GM18867 (cell line): ENCODE measurements around the gene ADCY2.

Experiments used
- ATAC-seq: cut with Tn5 transposase; IDR thresholded peaks from one replicate; pipeline ENCODE4 v1.9.1; 2021; ENCODE audit warnings: mild to moderate bottlenecking, moderate library complexity; ENCODE audit not compliant: unreplicated experiment

The ADCY2 gene

DNA sequence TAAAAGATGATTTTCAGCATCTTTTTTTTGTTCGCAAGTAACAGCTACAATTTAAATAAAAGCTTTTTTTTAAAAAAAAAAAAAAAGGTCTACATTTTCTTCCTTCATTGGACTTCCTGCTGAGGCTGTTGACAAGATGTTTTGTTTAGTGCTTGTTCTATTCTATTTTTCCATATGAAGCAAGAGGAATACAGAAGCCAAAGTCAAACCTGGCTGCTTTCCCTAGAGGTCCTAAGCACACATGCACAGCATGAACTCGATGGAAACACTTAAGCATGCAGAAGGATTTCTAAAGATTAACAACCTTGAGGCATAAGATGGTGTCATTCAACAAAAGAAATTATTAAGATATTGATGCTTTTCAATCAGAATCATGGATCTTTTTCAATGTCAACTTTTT, 105.1 kb downstream of the ADCY2 start:
- no peak for ATAC-seq

DNA sequence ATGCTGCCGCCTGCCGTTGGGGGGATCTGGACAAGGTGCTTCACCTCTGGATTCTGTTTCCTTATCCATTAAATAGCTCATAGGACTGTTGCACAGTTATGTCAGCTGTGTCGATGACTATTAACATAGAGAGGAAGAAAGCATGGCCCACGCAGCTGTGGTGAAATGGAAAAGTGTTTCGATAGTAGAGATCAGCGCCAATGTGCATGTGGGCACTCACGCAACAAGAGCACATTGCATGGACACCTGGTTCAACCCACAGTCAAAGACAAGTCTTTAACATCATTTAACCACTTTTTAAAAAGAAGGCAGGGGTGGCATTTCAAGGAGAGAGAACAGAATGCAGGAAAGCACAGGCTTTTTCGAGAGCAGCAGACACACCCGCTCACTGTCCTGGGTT, 107.6 kb downstream of the ADCY2 start:
- no peak for ATAC-seq

DNA sequence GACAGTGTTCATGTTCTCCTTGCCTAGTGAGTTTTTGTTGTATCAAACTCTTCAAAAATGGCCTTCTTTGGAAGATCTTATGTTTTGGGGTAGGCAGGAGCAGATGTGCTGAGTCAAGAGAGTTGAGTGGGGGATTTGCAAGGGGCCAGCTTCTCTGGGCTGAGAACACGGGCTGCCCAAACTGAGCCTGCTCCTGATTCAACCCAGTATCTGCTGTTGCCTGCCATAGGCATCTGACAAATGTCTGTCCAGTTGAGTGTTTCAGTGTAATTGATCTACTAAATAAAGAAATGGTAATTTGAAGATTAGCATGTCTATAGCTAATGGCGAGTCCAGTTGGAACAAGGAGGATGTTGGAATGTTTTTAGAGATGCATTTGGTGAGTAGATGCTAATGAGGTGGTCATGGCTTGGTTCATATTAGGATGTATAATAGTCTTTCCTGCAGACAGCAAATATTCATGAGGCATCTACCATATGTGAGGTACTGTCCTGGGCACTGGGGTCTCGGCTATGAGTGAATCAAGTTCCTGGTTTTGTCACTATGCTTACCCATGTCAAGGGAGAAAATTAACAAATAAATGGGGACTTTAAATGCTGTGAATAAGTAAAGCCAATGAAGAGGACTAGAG, 119.5 kb downstream of the ADCY2 start:
- ATAC-seq: no peak

DNA sequence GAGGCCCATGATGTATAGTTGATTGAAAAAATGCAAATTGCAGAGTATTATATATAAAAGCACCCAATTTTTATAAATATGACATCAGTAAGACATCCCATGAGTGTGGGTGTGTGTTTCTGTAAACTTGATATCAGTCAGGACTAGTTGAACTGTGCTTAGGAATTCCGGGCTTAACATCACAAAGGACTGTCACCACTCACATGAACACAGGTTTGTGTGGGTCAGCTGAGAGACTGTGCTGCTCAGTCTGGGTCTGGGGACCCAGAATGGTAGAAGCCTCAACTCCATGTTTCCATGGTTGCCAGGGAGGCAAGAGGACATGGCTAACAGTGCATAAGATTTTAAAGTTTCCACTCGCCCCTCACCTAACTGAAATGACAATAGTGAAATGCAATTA, 120.3 kb downstream of the ADCY2 start:
- ATAC-seq: no peak

DNA sequence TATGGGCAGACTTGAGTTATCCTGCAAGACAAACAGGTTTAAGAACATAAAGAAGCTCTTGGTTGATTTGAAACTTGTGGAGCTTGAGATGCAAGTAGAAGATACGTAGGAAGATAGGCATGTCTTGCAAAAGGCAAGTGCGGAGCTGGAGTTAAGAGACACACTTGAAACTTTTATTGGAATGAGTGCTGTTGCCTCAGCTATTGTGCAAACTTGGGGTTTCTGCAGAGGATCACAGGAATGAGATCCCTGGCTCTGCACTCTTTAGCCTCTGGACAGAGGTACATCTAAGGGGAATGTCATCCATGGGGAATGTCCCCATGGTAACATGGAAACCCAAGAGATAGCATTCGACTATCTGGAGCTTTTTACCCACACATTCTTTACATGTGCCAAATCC, 121.1 kb downstream of the ADCY2 start:
- no peak for ATAC-seq

DNA sequence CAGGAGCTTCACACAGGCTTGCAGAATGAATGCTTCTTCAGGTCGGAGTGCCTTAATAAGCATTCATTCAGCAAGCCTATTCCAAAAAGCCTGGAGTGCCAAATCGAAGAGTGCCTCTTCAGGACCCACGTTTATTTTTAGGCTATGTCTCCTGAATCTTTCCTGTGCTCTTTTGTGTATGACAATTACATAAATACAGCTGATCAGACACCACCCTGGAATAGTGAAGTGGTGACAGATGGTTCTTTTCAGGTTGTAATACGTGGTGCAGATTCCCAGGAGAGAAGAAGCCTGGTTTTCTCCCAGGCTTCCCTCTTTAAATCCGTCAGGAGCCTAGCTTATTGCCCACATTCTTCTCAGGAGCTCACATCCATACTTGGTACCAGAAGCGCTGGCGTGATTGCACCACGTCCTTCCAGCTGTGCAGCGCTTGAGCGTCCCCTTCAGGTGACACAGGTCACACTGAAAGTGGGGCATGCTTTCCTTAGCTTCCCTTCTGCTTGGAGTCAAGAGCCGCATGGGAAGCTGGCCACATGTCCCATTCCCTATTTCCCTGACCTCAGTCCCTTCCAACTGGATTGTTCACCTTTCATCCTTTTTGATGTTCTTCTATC, 123.1 kb downstream of the ADCY2 start:
- ATAC-seq: no peak

DNA sequence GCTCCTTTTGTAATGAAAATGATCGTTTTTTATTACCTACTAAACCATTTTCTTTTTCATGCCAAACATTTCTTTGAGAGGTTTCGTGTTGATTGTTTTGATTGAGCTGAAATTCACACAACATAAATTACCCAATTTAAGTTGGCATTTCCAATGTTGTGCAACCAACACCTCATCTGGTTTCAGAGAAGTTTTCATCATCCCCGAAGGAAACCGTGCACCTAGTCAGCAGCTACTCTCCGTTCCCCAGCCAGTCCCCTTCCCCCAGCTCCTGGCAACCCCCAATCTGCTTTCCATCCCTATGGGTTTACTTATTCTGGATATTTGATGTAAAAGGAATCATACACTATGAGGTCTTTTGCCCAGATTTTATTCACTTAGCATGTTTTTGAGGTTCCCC, 123.6 kb downstream of the ADCY2 start:
- no peak for ATAC-seq

DNA sequence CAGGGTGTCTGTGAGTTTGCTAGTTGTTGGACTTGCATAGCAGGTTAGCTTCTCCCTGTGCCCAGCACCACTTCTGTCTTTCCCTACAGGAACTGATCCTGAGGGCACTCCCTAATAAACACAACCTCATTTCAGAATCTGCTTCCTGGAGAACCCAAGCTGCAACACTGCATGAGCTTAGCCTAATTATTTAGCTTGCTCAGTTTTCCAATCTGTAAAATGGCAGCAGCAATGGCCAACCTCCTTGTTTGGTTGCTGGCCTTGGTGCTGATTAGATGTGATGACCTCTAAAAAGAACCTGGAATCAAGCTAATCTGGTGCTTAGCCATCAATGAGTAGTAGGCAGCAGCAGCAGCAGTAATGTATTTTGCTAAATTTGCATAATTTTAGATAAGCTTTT, 133.9 kb downstream of the ADCY2 start:
- no peak for ATAC-seq

DNA sequence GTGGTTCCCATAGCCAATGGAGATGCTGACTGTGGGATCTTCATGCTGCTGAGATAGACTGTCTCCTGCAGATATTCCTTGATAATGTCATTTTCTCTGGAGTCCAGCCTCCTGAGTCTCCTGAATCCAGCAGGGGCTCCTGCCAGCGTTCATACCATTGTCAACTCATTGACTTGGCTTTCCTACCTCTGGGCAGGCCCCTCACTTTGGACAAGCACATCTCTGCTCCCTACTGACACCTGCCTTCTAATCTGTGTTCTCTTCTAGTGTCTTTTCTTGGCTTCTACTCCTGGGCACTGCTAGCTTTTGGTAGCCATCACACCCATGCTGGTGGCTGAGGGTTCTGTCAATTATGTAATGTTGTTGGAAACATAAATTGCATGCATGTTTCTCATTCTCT, 138.0 kb downstream of the ADCY2 start:
- no peak for ATAC-seq

DNA sequence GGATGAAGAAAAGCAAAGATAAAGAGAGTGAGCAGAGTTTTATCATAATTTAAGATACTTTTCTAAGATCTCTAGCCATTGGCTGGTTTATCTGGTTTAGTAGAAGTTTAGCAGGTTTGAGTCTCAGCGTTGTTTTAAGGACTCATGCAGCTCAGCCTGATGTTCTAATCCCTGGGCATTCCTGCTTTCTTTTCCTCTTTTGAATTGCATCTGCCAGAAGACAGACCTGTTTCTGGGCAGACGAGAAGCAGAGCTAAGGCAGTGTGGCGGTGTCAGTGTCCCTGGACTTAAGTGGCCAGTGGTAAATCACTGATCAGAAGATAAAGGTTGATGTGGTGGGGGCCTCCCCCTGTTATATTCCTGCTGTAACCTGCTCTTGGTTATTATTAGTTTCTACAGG, 138.6 kb downstream of the ADCY2 start:
- ATAC-seq: no peak

DNA sequence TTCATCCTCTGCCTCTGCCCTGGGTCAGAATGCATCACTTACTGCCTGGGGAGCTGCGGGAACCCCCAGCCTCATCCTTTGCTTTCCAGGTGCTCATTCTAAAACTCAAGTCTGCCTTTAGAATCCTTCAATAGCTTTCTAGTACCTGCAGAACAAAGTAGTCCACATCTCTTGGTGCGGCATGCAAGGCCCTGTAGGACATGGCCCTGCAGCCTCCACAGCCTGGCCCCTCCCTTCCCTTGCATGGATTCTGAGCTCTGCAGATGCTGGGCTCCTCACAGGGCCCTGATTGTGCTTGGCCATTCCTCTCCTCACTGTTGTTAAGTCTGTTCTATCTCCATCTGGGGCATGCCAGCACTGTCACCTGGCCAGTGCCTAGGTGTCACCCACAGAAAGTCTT, 141.6 kb downstream of the ADCY2 start:
- no peak for ATAC-seq

DNA sequence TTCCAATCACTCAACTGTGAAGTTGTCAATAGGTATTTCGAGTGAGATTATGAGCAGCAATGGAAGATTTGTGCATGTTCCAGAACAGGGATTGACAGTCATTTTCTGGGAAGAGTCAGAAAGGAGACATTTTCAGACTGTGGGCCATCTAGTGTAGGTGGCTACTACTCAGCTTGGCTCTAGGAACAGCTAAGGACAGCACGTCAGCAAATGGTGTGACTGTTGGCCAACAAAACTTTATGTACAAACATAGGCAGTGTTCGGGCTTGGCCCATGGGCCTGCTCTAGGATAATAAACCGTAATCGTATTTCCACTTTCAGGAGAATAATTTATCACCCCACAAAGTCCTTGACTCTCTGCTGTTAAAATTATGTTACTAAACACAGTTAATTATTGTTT, 143.6 kb downstream of the ADCY2 start:
- no peak for ATAC-seq

DNA sequence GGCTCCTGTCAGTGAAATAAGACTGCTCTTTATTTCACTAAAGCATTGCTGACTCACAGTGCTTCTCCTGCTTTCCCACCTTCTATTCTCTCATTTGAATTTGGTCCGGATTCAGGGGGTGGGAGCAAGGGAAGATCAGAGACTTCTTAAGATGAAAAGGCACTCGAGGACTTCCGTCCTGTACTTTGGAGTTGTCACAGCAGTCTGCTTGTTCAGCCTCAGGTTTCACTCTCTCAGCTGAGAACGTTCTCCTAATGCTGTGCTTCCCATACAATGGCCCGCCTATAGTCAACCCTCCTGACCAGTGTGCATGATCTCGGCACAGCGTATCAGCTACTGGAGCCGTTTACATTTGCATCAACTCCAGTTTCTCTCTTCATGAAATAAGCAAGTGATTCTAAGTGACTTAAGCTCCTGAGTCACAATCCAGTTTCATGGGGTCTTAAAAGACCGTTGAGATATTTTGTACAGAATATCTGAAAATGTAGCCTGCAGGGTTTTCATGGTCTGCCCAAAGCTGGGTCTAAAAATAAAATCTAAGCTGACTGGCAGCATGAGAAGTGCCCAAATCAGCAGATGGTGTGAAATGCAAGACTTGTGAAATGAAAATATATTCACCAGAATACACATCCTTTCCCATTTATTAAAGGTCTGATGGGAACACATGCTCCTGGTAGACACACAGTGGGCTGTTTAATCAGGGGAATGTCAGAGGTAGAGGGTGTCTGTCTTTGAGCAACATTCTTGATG, 145.0 kb downstream of the ADCY2 start:
- ATAC-seq: no peak

DNA sequence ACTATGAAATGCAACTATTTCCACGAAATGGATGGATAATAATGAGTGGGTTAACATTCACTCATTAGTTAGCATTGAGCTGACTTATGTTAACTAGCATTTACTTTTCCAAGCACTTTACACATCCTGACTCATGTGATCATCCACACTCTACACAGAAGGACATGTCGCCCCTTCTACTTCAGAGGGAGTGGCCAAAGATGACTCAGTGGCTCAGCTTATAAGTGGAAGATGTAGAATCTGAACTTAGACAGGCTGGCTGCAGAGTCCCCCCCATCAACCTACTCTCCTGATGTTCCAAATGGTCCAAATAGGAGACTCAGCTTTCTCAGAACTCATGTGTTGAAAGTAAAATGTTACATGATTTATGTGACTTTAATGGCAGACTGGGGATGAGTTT, 146.0 kb downstream of the ADCY2 start:
- ATAC-seq: no peak

DNA sequence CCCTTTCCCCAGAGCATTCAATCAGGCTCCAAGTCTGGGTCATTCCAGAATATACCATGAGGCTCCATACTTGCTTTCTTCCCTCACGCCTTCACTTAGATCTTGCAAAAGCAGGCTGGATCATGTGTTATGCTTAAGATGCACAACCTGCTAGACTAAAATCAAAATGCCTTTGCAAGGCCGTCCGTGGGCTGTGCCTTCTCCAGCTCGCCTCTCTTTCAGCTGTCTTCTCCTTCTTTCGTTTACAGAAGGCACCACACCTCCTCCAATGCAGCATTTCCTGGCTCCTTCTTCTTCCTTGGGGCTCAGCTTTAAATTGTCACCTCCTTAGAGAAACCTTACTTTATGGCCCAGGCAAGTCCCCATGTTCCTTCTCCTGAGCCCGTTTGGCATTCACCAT, 150.6 kb downstream of the ADCY2 start:
- ATAC-seq: no peak

DNA sequence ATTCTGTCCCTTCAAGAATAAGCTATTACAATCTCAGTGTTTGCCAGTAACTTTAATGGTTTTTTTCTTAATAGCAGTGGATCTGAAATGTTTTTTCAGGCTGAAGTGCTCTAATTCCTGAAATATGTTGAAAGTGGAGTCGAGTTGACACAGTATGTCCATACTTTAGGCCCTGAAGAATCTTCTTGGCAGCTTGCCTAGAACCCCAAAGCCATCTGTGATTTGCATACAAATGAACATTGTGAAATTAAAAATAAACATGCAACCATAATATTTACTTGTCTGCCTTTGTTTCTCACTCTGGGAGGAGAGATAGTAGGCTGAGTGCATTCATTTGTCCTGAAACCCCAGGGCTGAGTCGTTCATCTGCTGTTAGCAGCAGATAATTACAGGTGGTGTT, 152.7 kb downstream of the ADCY2 start:
- no peak for ATAC-seq

DNA sequence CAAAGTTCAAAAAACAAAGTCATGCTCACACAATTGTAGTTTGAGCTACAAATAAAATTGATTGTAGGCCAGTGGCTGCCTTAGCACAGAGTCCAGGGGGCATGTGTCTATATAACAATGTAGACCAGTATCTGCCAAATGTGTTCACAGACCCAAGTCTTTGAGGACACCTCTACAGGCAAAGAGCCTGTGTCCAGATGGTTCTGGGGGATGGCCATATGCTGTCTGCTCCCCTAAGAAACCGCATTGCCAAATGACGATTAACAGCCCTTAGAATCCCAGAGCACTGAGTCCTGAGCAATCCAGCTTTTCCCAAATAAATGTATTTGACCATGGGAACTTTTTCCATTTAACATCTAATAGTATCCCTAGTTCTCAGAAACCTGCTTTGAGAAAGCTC, 169.6 kb downstream of the ADCY2 start:
- ATAC-seq: no peak

DNA sequence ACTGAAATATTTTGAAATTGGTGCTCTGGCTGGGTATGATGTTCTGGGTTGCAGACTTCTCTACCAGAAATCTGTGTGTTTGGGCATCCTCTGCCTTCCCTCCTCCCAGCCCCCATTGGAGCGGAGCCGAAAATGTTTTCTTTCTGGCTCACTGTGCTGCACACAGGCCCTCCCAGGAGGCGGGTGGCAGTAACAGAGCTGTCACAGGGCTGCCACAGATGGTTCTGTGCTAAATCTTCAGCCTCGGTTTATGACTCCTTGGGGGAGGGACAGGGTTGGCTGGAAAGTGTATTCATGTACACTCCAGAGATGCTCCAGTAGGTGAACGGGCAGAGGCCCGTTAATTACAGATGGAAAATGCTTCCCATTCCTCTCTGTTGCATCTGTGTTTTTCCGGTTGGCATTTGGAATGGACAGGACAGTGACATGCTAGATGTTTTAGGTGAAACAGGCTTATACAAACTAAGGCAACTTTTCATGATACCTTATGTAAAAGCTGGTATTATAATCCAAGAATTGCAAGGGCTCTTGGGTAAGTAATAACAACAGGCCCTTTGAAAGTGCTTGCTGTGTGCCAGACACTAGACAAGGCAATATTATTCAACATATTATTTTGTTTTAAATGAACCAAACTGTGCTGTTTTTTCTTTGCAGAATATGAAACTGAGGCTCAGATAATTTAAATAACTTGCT, 180.2 kb downstream of the ADCY2 start:
- ATAC-seq: no peak

DNA sequence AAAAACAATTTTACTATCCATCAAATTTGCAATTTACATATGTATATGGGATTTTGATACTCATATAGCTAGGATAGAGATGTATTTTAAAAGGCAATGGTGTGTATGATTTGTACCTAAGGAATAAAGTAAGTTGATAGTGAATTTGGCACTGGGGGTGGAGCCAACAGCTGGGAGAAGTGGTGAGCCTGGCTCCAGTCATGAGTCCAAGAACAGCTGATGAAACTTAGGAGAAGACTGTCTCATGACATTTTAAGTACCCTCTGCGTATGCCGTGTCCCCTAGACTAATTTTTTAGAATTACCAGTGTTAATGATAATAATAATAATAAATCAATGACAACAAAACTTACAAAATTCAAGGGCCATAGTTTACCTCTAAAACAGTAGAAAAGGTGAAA, 181.4 kb downstream of the ADCY2 start:
- ATAC-seq: no peak

DNA sequence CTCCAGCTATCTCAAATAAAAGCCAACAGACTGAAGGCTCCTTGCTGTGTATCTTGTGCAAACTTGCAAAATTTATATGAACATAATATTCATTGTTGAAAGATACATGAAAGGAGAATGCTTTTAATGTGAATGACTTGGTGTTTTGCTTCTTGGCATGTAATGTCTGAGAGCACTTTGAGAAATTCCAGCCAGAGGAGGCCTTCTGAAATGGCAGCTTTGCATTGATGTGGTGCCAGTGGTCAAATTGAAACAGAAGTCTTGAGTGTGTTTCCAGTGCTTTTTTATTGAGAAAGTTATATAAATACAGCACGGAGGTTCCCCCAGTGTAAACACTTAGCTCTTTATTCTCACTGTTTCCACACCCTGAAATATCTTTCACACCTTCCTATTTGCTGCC, 182.1 kb downstream of the ADCY2 start:
- ATAC-seq: no peak

DNA sequence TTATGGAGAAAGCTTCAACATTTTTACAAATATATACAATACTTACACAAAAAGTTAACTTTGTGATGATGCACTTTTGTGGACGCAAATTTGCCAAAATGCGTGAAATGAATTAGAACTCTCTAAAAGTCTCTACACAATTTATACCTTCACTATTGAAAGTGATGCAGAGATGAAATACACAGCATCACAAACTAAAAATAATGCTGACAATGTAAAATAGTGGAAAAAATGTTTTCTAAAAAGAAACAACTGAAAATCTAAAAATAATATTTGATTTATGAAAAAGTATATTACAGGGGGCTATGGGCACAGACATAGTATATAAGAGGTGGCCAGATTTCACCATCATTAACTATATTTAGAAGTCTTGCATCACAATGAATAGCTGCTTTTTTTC, 188.8 kb downstream of the ADCY2 start:
- no peak for ATAC-seq

DNA sequence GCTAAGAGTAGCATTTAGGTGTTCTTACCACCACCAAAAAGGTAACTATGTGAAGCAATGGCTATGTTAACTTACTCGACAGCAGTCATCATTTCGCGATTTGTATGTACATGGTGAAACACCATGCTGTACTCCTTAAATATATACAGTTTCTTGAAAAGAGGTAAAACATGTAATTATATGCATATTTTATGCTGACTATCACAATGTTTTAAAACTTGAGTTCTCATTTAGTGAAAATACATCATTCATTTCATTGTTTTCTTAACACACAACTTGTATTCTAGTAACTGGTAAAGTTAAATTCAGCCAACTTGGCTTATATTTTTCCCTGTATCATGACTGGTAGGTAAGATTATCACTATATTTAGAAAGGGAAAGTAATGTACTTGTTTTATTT, 189.9 kb downstream of the ADCY2 start:
- ATAC-seq: no peak
